RWPE2 (cell line): ENCODE results near the gene CNOT6.

Experiments used
- ATAC-seq: fragments of 200-7000 bp; cut with Tn5 transposase; 3 replicates; pipeline ENCODE4 v1.9.1; 2021; ENCODE audit warnings: low read depth
- DNase-seq: peaks from one replicate; pipeline ENCODE4 v3.0.0-alpha.2; 2020; ENCODE audit warnings: low spot score
- H3K27ac ChIP-seq: fragments of 450-650 bp; 2 replicates; pipeline ENCODE4 v1.5.1; 2017; ENCODE audit warnings: mild to moderate bottlenecking; ENCODE audit not compliant: poor library complexity, severe bottlenecking
- H3K27me3 ChIP-seq: fragments of 250-450 bp; sonication (Bioruptor Pico); 2 replicates; pipeline ENCODE4 v1.5.1; 2021; ENCODE audit warnings: mild to moderate bottlenecking, moderate library complexity; ENCODE audit not compliant: insufficient read depth, poor library complexity, severe bottlenecking
- H3K36me3 ChIP-seq: fragments of 250-450 bp; sonication (Bioruptor Pico); 2 replicates; pipeline ENCODE4 v1.5.1; 2020; ENCODE audit warnings: low read depth, mild to moderate bottlenecking, moderate library complexity
- H3K4me1 ChIP-seq: fragments of 250-450 bp; sonication (Bioruptor Pico); 2 replicates; pipeline ENCODE4 v1.5.1; 2021; ENCODE audit warnings: mild to moderate bottlenecking, moderate library complexity; ENCODE audit not compliant: insufficient read depth, poor library complexity, severe bottlenecking
- H3K4me3 ChIP-seq: fragments of 250-450 bp; sonication (Bioruptor Pico); 2 replicates; pipeline ENCODE4 v1.5.1; 2021; ENCODE audit warnings: mild to moderate bottlenecking, moderate library complexity; ENCODE audit not compliant: severe bottlenecking
- H3K9me3 ChIP-seq: fragments of 250-450 bp; sonication (Bioruptor Pico); 2 replicates; pipeline ENCODE4 v1.5.1; 2021; ENCODE audit warnings: mild to moderate bottlenecking, moderate library complexity; ENCODE audit not compliant: severe bottlenecking
- TF ChIP-seq, protein P1 (sequence below): fragments of 450-650 bp; IDR thresholded peaks from one replicate; pipeline ENCODE4 v1.5.1; 2017; ENCODE audit warnings: mild to moderate bottlenecking, moderate library complexity; ENCODE audit not compliant: poor library complexity, severe bottlenecking

Gene CNOT6

DNA sequence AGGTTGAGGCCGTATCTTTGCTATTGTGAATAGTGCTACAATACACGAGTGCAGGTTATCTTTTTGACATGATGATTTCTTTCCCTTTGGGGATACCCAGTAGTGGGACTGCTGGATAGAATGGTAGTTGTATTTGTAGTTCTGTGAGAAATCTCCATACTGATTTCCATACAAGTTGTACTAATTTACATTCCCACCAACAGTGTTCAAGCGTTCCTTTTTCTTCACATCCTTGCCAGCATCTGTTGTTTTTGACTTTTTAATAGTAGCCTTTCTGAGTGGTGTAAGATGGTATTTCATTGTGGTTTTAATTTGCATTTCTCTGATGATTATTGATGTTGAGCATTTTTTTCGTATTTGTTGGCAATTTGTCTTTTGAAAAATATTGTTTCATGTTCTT lies 41.4 kb downstream of the CNOT6 start:
- H3K27ac ChIP-seq = no peak overlapping the region

DNA sequence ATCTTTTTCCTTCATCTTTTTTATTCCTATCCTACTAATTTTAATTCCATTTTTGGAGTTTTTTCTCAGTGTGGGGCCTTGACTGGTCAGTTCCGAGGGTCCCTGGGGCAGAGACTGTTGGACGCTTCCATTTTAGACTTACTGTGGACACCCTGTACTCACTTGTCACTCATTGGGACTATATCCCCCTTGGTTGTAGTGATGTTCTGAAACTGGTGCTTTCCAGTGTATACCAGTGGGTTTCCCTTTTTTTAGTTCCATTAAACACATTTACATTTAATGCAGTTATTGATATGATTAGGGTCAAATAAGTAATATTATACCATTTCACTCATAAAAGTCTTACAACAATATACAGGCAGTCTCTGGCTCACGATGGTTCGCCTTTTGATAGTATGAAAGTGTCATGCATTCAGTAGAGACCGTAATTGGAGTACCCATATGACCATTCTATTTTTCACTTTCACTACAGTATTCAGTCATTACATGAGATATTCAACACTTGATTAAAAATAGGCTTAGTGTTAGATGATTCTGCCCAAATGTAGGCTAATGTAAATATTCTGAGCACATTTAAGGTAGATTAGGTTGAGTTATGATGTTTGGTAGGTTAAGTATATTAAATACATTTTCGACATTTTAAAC lies 46.0 kb downstream of the CNOT6 start:
- no peak for DNase-seq

More for the DNA sequence above, 41.4 kb downstream of the CNOT6 start:
- Histone ChIP-seq H3K27me3 (no peaks in the 10 kb centered on the region), H3K36me3 (peaks cover 50% of the 10 kb centered on the region), H3K9me3 (no peaks in the 10 kb centered on the region), H3K4me1 (no peaks in the 10 kb centered on the region), H3K4me3 (no peak overlapping the region)
- DNase-seq = no peak
- TF ChIP-seq, protein P1, sequence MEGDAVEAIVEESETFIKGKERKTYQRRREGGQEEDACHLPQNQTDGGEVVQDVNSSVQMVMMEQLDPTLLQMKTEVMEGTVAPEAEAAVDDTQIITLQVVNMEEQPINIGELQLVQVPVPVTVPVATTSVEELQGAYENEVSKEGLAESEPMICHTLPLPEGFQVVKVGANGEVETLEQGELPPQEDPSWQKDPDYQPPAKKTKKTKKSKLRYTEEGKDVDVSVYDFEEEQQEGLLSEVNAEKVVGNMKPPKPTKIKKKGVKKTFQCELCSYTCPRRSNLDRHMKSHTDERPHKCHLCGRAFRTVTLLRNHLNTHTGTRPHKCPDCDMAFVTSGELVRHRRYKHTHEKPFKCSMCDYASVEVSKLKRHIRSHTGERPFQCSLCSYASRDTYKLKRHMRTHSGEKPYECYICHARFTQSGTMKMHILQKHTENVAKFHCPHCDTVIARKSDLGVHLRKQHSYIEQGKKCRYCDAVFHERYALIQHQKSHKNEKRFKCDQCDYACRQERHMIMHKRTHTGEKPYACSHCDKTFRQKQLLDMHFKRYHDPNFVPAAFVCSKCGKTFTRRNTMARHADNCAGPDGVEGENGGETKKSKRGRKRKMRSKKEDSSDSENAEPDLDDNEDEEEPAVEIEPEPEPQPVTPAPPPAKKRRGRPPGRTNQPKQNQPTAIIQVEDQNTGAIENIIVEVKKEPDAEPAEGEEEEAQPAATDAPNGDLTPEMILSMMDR = no peak
- no peak for ATAC-seq

DNA sequence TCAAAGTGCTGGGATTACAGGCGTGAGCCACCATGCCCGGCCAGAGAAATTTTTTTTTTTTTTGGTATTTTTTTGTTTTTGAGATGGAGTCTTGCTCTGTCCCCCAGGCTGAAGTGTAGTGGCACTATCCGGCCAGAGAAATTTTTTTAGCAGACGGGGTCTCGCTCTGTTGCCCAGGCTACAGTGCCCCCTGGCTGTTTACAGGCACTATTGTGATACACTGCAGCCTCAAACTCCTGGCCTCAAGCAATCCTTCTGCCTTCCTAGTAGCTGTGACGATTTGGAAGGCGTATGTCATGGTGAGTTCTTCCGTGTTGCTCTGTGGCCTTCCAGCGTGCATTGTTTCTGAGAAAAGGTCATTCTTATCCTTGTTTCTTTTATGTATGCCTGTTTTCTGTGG lies 47.5 kb downstream of the CNOT6 start:
- TF ChIP-seq, protein P1 = no peak
- peaks cover 58% of the 10 kb centered on the region for H3K36me3 ChIP-seq
- no peak for ATAC-seq

More for the DNA sequence above, 46.0 kb downstream of the CNOT6 start:
- H3K27ac ChIP-seq = no peak overlapping the region
- H3K9me3 ChIP-seq = no peaks in the 10 kb centered on the region
- H3K4me3 ChIP-seq = no peak overlapping the region
- no peaks in the 10 kb centered on the region for H3K4me1 ChIP-seq
- peaks cover 60% of the 10 kb centered on the region for H3K36me3 ChIP-seq
- ATAC-seq = no peak
- TF ChIP-seq, protein P1 = no peak
- H3K27me3 ChIP-seq = no peaks in the 10 kb centered on the region

DNA sequence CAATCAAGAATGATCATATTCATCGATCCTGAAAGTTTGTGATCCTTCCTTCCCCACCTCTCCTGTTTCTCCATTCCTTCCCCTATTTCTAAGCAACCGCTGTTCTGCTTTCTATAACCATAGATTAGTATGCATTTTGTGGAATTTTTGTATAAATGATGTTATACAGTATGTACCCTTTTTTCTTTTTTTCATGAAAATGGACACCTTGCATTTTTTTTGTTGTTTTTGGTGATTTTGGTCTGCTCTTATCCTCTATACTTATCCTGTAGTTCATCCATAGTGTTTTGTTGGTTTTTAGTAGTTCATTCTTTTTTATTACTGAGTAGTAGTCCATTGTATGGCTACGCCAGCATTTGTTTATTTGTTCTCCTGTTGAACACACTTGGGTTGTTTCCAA lies 51.1 kb downstream of the CNOT6 start:
- no peak for DNase-seq
- H3K27me3 ChIP-seq = no peaks in the 10 kb centered on the region
- H3K9me3 ChIP-seq = no peaks in the 10 kb centered on the region
- TF ChIP-seq, protein P1 = no peak
- ATAC-seq = no peak
- H3K36me3 ChIP-seq = peaks cover 73% of the 10 kb centered on the region
- no peak overlapping the region for H3K4me3 ChIP-seq
- H3K27ac ChIP-seq = no peak overlapping the region
- H3K4me1 ChIP-seq = no peaks in the 10 kb centered on the region

More for the DNA sequence above, 47.5 kb downstream of the CNOT6 start:
- H3K27ac ChIP-seq = no peak overlapping the region
- no peaks in the 10 kb centered on the region for H3K4me1 ChIP-seq
- no peak for DNase-seq
- no peaks in the 10 kb centered on the region for H3K9me3 ChIP-seq
- H3K4me3 ChIP-seq = no peak overlapping the region
- H3K27me3 ChIP-seq = no peaks in the 10 kb centered on the region

DNA sequence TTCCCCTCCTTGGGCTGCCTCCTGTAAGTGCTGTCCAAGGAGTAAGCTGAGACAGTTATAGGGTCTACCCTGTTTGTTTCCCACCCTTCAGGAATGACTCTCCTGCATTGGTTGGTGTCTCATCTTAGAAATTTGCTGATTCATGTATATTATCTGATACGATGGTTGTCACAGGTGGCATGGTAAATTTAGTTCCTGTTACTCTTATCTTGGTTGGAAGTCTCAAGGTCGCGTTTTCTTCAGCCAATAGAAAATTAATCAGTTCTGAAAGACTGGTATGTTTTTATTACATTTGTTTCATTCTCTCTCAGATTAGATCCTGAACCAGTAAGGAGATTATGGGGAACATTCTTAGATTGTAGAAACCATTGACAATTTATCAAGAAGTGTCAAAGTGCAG lies 54.4 kb downstream of the CNOT6 start:
- Histone ChIP-seq H3K4me1 (no peaks in the 10 kb centered on the region), H3K36me3 (peaks cover 70% of the 10 kb centered on the region), H3K4me3 (no peak overlapping the region), H3K9me3 (no peaks in the 10 kb centered on the region), H3K27me3 (no peaks in the 10 kb centered on the region), H3K27ac (no peak overlapping the region)
- DNase-seq (no peak), ATAC-seq (no peak)
- TF ChIP-seq, protein P1 = no peak
